Mesothelial cell of epicardium (in vitro differentiated cells): Measurements from ENCODE around the gene NRCAM. TPM values are rescaled to one million over a fixed set of nuclear protein-coding genes. Genes with fewer than 3 reads are reported as not detected.

Experiments
- DNase-seq, 2 experiments: peaks; one replicate each; pipeline ENCODE4 v3.0.0; 2021; ENCODE audit warnings: low spot score in 2 of 2; ENCODE audit not compliant: unreplicated experiment in 2 of 2
- H3K27ac Mint-ChIP-seq: 2 replicates; pipeline ENCODE4 v1.8.0; 2021; ENCODE audit warnings: mixed read lengths
- H3K27me3 Mint-ChIP-seq: 2 replicates; pipeline ENCODE4 v1.8.0; 2021; ENCODE audit warnings: low read depth, mixed read lengths
- H3K36me3 Mint-ChIP-seq: 2 replicates; pipeline ENCODE4 v1.8.0; 2021; ENCODE audit warnings: mixed read lengths
- H3K4me1 Mint-ChIP-seq: 2 replicates; pipeline ENCODE4 v1.8.0; 2021; ENCODE audit warnings: mixed read lengths
- H3K4me3 Mint-ChIP-seq: 2 replicates; pipeline ENCODE4 v1.8.0; 2021; ENCODE audit warnings: mild to moderate bottlenecking, moderate library complexity, mixed read lengths
- H3K9me3 Mint-ChIP-seq: 2 replicates; pipeline ENCODE4 v1.8.0; 2021; ENCODE audit warnings: mixed read lengths
- CTCF ChIP-seq: fragments of 200-600 bp; sonication (generic); IDR thresholded peaks from one replicate; pipeline ENCODE4 v1.5.0; 2021; ENCODE audit warnings: antibody characterized with exemption; ENCODE audit not compliant: unreplicated experiment
- total RNA-seq: library from RNA; stranded (reverse); gene quantifications from 3 replicates; pipeline ENCODE4 v1.2.1, GENCODE V29; 2021

NRCAM gene
- total RNA-seq, 1 donor from 2014 or later = 5.7 TPM

- no peaks in the 10 kb centered on the region for H3K27me3 Mint-ChIP-seq
- H3K36me3 Mint-ChIP-seq = no peaks in the 10 kb centered on the region
- H3K27ac Mint-ChIP-seq = no peak overlapping the region
- H3K4me3 Mint-ChIP-seq = no peak overlapping the region
- H3K9me3 Mint-ChIP-seq = peaks cover 9% of the 10 kb centered on the region
- no peak for TF ChIP-seq CTCF
- DNase-seq = no peak
- peaks cover 23% of the 10 kb centered on the region for H3K4me1 Mint-ChIP-seq
These were observed 230.6 kb downstream of the NRCAM start for GRCh38 chr7:108225531-108226181.

- no peak for DNase-seq
- Mint-ChIP-seq H3K27me3 (no peaks in the 10 kb centered on the region), H3K4me3 (no peak overlapping the region), H3K27ac (no peak overlapping the region), H3K36me3 (peaks cover 3% of the 10 kb centered on the region), H3K4me1 (peaks cover 17% of the 10 kb centered on the region), H3K9me3 (peaks cover 19% of the 10 kb centered on the region)
- no peak for TF ChIP-seq CTCF
These were observed 231.8 kb downstream of the NRCAM start for GRCh38 chr7:108224387-108224786.

- peaks cover 28% of the 10 kb centered on the region for H3K9me3 Mint-ChIP-seq
- DNase-seq = no peak
- H3K4me1 Mint-ChIP-seq = peaks cover 13% of the 10 kb centered on the region
- no peak overlapping the region for H3K27ac Mint-ChIP-seq
- H3K27me3 Mint-ChIP-seq = no peaks in the 10 kb centered on the region
- H3K36me3 Mint-ChIP-seq = peaks cover 7% of the 10 kb centered on the region
- no peak overlapping the region for H3K4me3 Mint-ChIP-seq
- TF ChIP-seq CTCF = no peak
These were observed 233.9 kb downstream of the NRCAM start for GRCh38 chr7:108222236-108222892.

GRCh38 chr7:108211382-108212201, 244.6 kb downstream of the NRCAM start:
- Mint-ChIP-seq H3K4me1 (no peaks in the 10 kb centered on the region), H3K36me3 (peaks cover 5% of the 10 kb centered on the region), H3K27me3 (peaks cover 7% of the 10 kb centered on the region), H3K9me3 (peaks cover 33% of the 10 kb centered on the region), H3K27ac (no peak overlapping the region), H3K4me3 (no peak overlapping the region)
- DNase-seq = no peak
- TF ChIP-seq CTCF = no peak

GRCh38 chr7:108210796-108211195, 245.4 kb downstream of the NRCAM start:
- H3K4me1 Mint-ChIP-seq = no peaks in the 10 kb centered on the region
- H3K36me3 Mint-ChIP-seq = peaks cover 5% of the 10 kb centered on the region
- no peak for TF ChIP-seq CTCF
- H3K9me3 Mint-ChIP-seq = peaks cover 25% of the 10 kb centered on the region
- H3K27me3 Mint-ChIP-seq = peaks cover 7% of the 10 kb centered on the region
- no peak overlapping the region for H3K27ac Mint-ChIP-seq
- no peak overlapping the region for H3K4me3 Mint-ChIP-seq
- no peak for DNase-seq
